Vagina (tissue), 2 donors: Measurements from ENCODE around the gene SNF8. TPM values are rescaled to one million over a fixed set of nuclear protein-coding genes. Genes with fewer than 3 reads are reported as not detected.

Source experiments
- DNase-seq, 2 donors: peaks; one replicate each; pipeline ENCODE4 v3.0.0-alpha.2; 2017; ENCODE audit errors: extremely low spot score in 2 of 2
- H3K27ac ChIP-seq: fragments of 200-600 bp; sonication (generic); one replicate; pipeline ENCODE4 v1.5.1; 2019
- H3K27me3 ChIP-seq: fragments of 200-600 bp; sonication (generic); one replicate; pipeline ENCODE4 v1.5.1; 2019
- H3K36me3 ChIP-seq, 2 donors: fragments of 200-600 bp; sonication (generic); one replicate each; pipeline ENCODE4 v1.5.1; 2017 to 2019
- H3K4me1 ChIP-seq: fragments of 200-600 bp; sonication (generic); one replicate; pipeline ENCODE4 v1.5.1; 2019
- H3K4me3 ChIP-seq, 2 donors: fragments of 200-600 bp; sonication (generic); 1 replicate in 1 of 2; 2 replicates in 1 of 2; pipeline ENCODE4 v1.5.1; 2016 to 2019
- H3K9me3 ChIP-seq: fragments of 200-600 bp; sonication (generic); one replicate; pipeline ENCODE4 v1.5.1; 2019
- CTCF ChIP-seq, 3 experiments: fragments of 450-650 bp in 2 of 3; fragments of 200-600 bp in 1 of 3; sonication (generic) in 1 of 3; IDR thresholded peaks; one replicate each; pipeline ENCODE4 v1.5.1; 2017 to 2019; ENCODE audit warnings: antibody characterized with exemption in 3 of 3, mild to moderate bottlenecking in 2 of 3, moderate library complexity in 2 of 3
- POLR2A ChIP-seq, 2 donors: fragments of 450-650 bp; IDR thresholded peaks; one replicate each; pipeline ENCODE4 v1.6.1; 2017; ENCODE audit warnings: antibody characterized with exemption in 2 of 2, mild to moderate bottlenecking in 2 of 2, moderate library complexity in 2 of 2
- POLR2AphosphoS5 ChIP-seq, 2 donors: sonication (generic); formaldehyde crosslinking; IDR thresholded peaks; one replicate each; pipeline ENCODE4 v1.9.0; 2017; ENCODE audit warnings: antibody characterized with exemption in 2 of 2, mild to moderate bottlenecking in 2 of 2, low read depth in 1 of 2; ENCODE audit not compliant: insufficient read depth in 1 of 2
- intact Hi-C: fragments of 100-400 bp; cut with DNase I; formaldehyde crosslinking; loops from one replicate; pipeline ENCODE4 v1.15.1; 2023
- total RNA-seq: library from RNA; depleted of rRNA; stranded (reverse); fragments of >200 nt; gene quantifications from one replicate; pipeline ENCODE4 v1.2.3, GENCODE V29; 2016

Gene SNF8
- total RNA-seq, 1 donor from 2014 or later = 64.1 TPM

GRCh38 chr17:48990882-48991357 lies 46.3 kb upstream of the SNF8 start:
- no peak for DNase-seq
- intact Hi-C loops = no loop called here
- Histone ChIP-seq H3K27me3 (peaks cover 10% of the 10 kb centered on the region), H3K4me3 (no peak overlapping the region), H3K36me3 (no peaks in the 10 kb centered on the region), H3K9me3 (no peaks in the 10 kb centered on the region), H3K4me1 (peaks cover 8% of the 10 kb centered on the region), H3K27ac (no peak overlapping the region)
- TF ChIP-seq POLR2A (IDR thresholded peaks at IDR 0.05) (no peak), CTCF (IDR thresholded peaks at IDR 0.05) (no peak), POLR2AphosphoS5 (IDR thresholded peaks at IDR 0.05; ENCODE audit: insufficient read depth in 1 of 2, low read depth in 1 of 2) (no peak)

GRCh38 chr17:48989100-48989499 lies 44.5 kb upstream of the SNF8 start:
- H3K4me1 ChIP-seq = no peaks in the 10 kb centered on the region
- intact Hi-C loops = no loop called here
- no peaks in the 10 kb centered on the region for H3K9me3 ChIP-seq
- H3K4me3 ChIP-seq = no peak overlapping the region
- DNase-seq = peak in 1 of 2 donors; percentile 2
- H3K36me3 ChIP-seq = no peaks in the 10 kb centered on the region
- H3K27me3 ChIP-seq = no peaks in the 10 kb centered on the region
- no peak for TF ChIP-seq POLR2AphosphoS5 (IDR thresholded peaks at IDR 0.05; ENCODE audit: insufficient read depth in 1 of 2, low read depth in 1 of 2)
- no peak for TF ChIP-seq CTCF (IDR thresholded peaks at IDR 0.05)
- TF ChIP-seq POLR2A (IDR thresholded peaks at IDR 0.05) = no peak
- no peak overlapping the region for H3K27ac ChIP-seq

GRCh38 chr17:48985436-48986245 lies 41.0 kb upstream of the SNF8 start:
- Histone ChIP-seq H3K4me3 (no peak overlapping the region), H3K27ac (no peak overlapping the region), H3K9me3 (no peaks in the 10 kb centered on the region), H3K4me1 (no peaks in the 10 kb centered on the region), H3K36me3 (no peaks in the 10 kb centered on the region), H3K27me3 (no peaks in the 10 kb centered on the region)
- peak; percentile 37 to 40 for DNase-seq
- intact Hi-C loops = no loop called here
- no peak for TF ChIP-seq POLR2AphosphoS5 (IDR thresholded peaks at IDR 0.05; ENCODE audit: insufficient read depth in 1 of 2, low read depth in 1 of 2)
- no peak for TF ChIP-seq POLR2A (IDR thresholded peaks at IDR 0.05)
- no peak for TF ChIP-seq CTCF (IDR thresholded peaks at IDR 0.05)

- H3K27ac ChIP-seq = no peak overlapping the region
- H3K4me3 ChIP-seq = no peak overlapping the region
- H3K4me1 ChIP-seq = no peaks in the 10 kb centered on the region
- H3K27me3 ChIP-seq = no peaks in the 10 kb centered on the region
- peak; percentile 6 to 25 for DNase-seq
- H3K36me3 ChIP-seq = no peaks in the 10 kb centered on the region
- TF ChIP-seq CTCF (IDR thresholded peaks at IDR 0.05) (no peak), POLR2AphosphoS5 (IDR thresholded peaks at IDR 0.05; ENCODE audit: insufficient read depth in 1 of 2, low read depth in 1 of 2) (no peak), POLR2A (IDR thresholded peaks at IDR 0.05) (no peak)
- no peaks in the 10 kb centered on the region for H3K9me3 ChIP-seq
- intact Hi-C loops = no loop called here
Measured at GRCh38 chr17:48981927-48982539, 37.4 kb upstream of the SNF8 start.

- TF ChIP-seq POLR2A (IDR thresholded peaks at IDR 0.05) (no peak), POLR2AphosphoS5 (IDR thresholded peaks at IDR 0.05; ENCODE audit: insufficient read depth in 1 of 2, low read depth in 1 of 2) (no peak), CTCF (IDR thresholded peaks at IDR 0.05) (no peak)
- no peak for DNase-seq
- no peak overlapping the region for H3K4me3 ChIP-seq
- H3K36me3 ChIP-seq = no peaks in the 10 kb centered on the region
- no peaks in the 10 kb centered on the region for H3K9me3 ChIP-seq
- no peak overlapping the region for H3K27ac ChIP-seq
- H3K4me1 ChIP-seq = peaks cover 13% of the 10 kb centered on the region
- intact Hi-C loops = loop anchor here (5.0 kb wide), 1 partner anchor 737 kb away; no protein-coding TSS in a partner anchor
- no peaks in the 10 kb centered on the region for H3K27me3 ChIP-seq
Measured at GRCh38 chr17:48973806-48974205, 29.2 kb upstream of the SNF8 start.
